ENCODE data around the gene SMPD4.
A peak's percentile ranks its signal among the peaks of the same experiment; 100 is the strongest.
"Not testable (repeated sequence)": the region's sequence is repeated elsewhere in the genome, so short reads cannot be mapped to it uniquely, and the experiment has no call there.

The SMPD4 gene

GRCh38 chr2:130129120-130129829, 52.1 kb downstream of the SMPD4 start, which contains the start of gene POTEF:
Gene POTEF (minus strand): TSS chr2:130129222. CDS start chr2:130120515, 8,707 bp downstream.
- not testable (repeated sequence) for H2BK12ac ChIP-seq (ENCODE audit: low read length); H2AFZ ChIP-seq (ENCODE audit: insufficient read depth, low read length, poor library complexity); H3K36me3 ChIP-seq (ENCODE audit: control insufficient read depth in 1 of 2, insufficient read depth in 2 of 2, low read length in 2 of 2); H3K4me2 ChIP-seq (ENCODE audit: low read length); H3K9me3 ChIP-seq (ENCODE audit: insufficient read depth, low read depth, low read length); H3K4me3 ChIP-seq (ENCODE audit: low read depth, low read length); H3K14ac ChIP-seq (ENCODE audit: low read length); H4K91ac ChIP-seq (ENCODE audit: low read depth, low read length); H3K9ac ChIP-seq (ENCODE audit: low read length); H3K27ac ChIP-seq (ENCODE audit: low read depth, low read length); H3K79me2 ChIP-seq (ENCODE audit: control insufficient read depth, insufficient read depth, low read length, poor library complexity); H3K4me1 ChIP-seq (ENCODE audit: control insufficient read depth in 1 of 2, insufficient read depth in 2 of 2, low read length in 2 of 2); H3K79me1 ChIP-seq (ENCODE audit: low read length); H3K23ac ChIP-seq (ENCODE audit: low read length); H3K18ac ChIP-seq (ENCODE audit: low read length); H3K27me3 ChIP-seq (ENCODE audit: insufficient read depth, low read length); H3K4ac ChIP-seq (ENCODE audit: low read depth, low read length); H2BK5ac ChIP-seq (ENCODE audit: low read depth, low read length, poor library complexity); H2BK120ac ChIP-seq (ENCODE audit: insufficient read depth, low read length, poor library complexity); H4K8ac ChIP-seq (ENCODE audit: low read depth, low read length); H2AK5ac ChIP-seq (ENCODE audit: low read length); H4K12ac ChIP-seq (ENCODE audit: low read depth, low read length)
- WGBS (ENCODE audit: extremely low coverage, insufficient coverage, insufficient read length), result no CpG with 5 or more reads among the region's 29 CpGs
- DNase-seq, result peak; percentile 60 to 64

- WGBS (ENCODE audit: extremely low coverage, insufficient coverage, insufficient read length), result no CpG with 5 or more reads among the region's 14 CpGs
- H2BK120ac ChIP-seq (ENCODE audit: insufficient read depth, low read length, poor library complexity); H3K4me2 ChIP-seq (ENCODE audit: low read length); H3K79me1 ChIP-seq (ENCODE audit: low read length); H3K27me3 ChIP-seq (ENCODE audit: insufficient read depth, low read length); H3K9me3 ChIP-seq (ENCODE audit: insufficient read depth, low read depth, low read length); H3K79me2 ChIP-seq (ENCODE audit: control insufficient read depth, insufficient read depth, low read length, poor library complexity); H3K18ac ChIP-seq (ENCODE audit: low read length); H2BK12ac ChIP-seq (ENCODE audit: low read length); H3K27ac ChIP-seq (ENCODE audit: low read depth, low read length); H4K12ac ChIP-seq (ENCODE audit: low read depth, low read length); H4K8ac ChIP-seq (ENCODE audit: low read depth, low read length); H2AK5ac ChIP-seq (ENCODE audit: low read length); H2AFZ ChIP-seq (ENCODE audit: insufficient read depth, low read length, poor library complexity); H3K9ac ChIP-seq (ENCODE audit: low read length); DNase-seq; H3K14ac ChIP-seq (ENCODE audit: low read length); H3K4me1 ChIP-seq (ENCODE audit: control insufficient read depth in 1 of 2, insufficient read depth in 2 of 2, low read length in 2 of 2); H3K4me3 ChIP-seq (ENCODE audit: low read depth, low read length); H2BK5ac ChIP-seq (ENCODE audit: low read depth, low read length, poor library complexity); H3K36me3 ChIP-seq (ENCODE audit: control insufficient read depth in 1 of 2, insufficient read depth in 2 of 2, low read length in 2 of 2); H3K23ac ChIP-seq (ENCODE audit: low read length); H4K91ac ChIP-seq (ENCODE audit: low read depth, low read length); H3K4ac ChIP-seq (ENCODE audit: low read depth, low read length): not testable (repeated sequence)
Measured at GRCh38 chr2:130128464-130128863, 52.9 kb downstream of the SMPD4 start.

GRCh38 chr2:130127726-130128125, 53.7 kb downstream of the SMPD4 start:
- DNase-seq; H3K27me3 ChIP-seq (ENCODE audit: insufficient read depth, low read length); H4K8ac ChIP-seq (ENCODE audit: low read depth, low read length); H2AFZ ChIP-seq (ENCODE audit: insufficient read depth, low read length, poor library complexity); H3K18ac ChIP-seq (ENCODE audit: low read length); H3K4me1 ChIP-seq (ENCODE audit: control insufficient read depth in 1 of 2, insufficient read depth in 2 of 2, low read length in 2 of 2); H3K4me3 ChIP-seq (ENCODE audit: low read depth, low read length); H3K36me3 ChIP-seq (ENCODE audit: control insufficient read depth in 1 of 2, insufficient read depth in 2 of 2, low read length in 2 of 2); H2BK5ac ChIP-seq (ENCODE audit: low read depth, low read length, poor library complexity); H3K9ac ChIP-seq (ENCODE audit: low read length); H4K91ac ChIP-seq (ENCODE audit: low read depth, low read length); H3K4me2 ChIP-seq (ENCODE audit: low read length); H3K9me3 ChIP-seq (ENCODE audit: insufficient read depth, low read depth, low read length); H2BK12ac ChIP-seq (ENCODE audit: low read length); H4K12ac ChIP-seq (ENCODE audit: low read depth, low read length); H3K79me2 ChIP-seq (ENCODE audit: control insufficient read depth, insufficient read depth, low read length, poor library complexity); H3K27ac ChIP-seq (ENCODE audit: low read depth, low read length); H3K79me1 ChIP-seq (ENCODE audit: low read length); H3K4ac ChIP-seq (ENCODE audit: low read depth, low read length); H3K23ac ChIP-seq (ENCODE audit: low read length); H2BK120ac ChIP-seq (ENCODE audit: insufficient read depth, low read length, poor library complexity); H3K14ac ChIP-seq (ENCODE audit: low read length); H2AK5ac ChIP-seq (ENCODE audit: low read length): not testable (repeated sequence)
- WGBS (ENCODE audit: extremely low coverage, insufficient coverage, insufficient read length), result no CpG with 5 or more reads among the region's 9 CpGs

- not testable (repeated sequence) for H3K14ac ChIP-seq (ENCODE audit: low read length); H3K4me2 ChIP-seq (ENCODE audit: low read length); DNase-seq; H3K4me1 ChIP-seq (ENCODE audit: control insufficient read depth in 1 of 2, insufficient read depth in 2 of 2, low read length in 2 of 2); H2BK12ac ChIP-seq (ENCODE audit: low read length); H2BK120ac ChIP-seq (ENCODE audit: insufficient read depth, low read length, poor library complexity); H3K9ac ChIP-seq (ENCODE audit: low read length); H3K79me2 ChIP-seq (ENCODE audit: control insufficient read depth, insufficient read depth, low read length, poor library complexity); H4K12ac ChIP-seq (ENCODE audit: low read depth, low read length); H3K4me3 ChIP-seq (ENCODE audit: low read depth, low read length); H3K18ac ChIP-seq (ENCODE audit: low read length); H3K4ac ChIP-seq (ENCODE audit: low read depth, low read length); H2AFZ ChIP-seq (ENCODE audit: insufficient read depth, low read length, poor library complexity); H3K27ac ChIP-seq (ENCODE audit: low read depth, low read length); H3K79me1 ChIP-seq (ENCODE audit: low read length); H3K23ac ChIP-seq (ENCODE audit: low read length); H3K36me3 ChIP-seq (ENCODE audit: control insufficient read depth in 1 of 2, insufficient read depth in 2 of 2, low read length in 2 of 2); H2BK5ac ChIP-seq (ENCODE audit: low read depth, low read length, poor library complexity); H4K91ac ChIP-seq (ENCODE audit: low read depth, low read length); H2AK5ac ChIP-seq (ENCODE audit: low read length); H3K9me3 ChIP-seq (ENCODE audit: insufficient read depth, low read depth, low read length); H3K27me3 ChIP-seq (ENCODE audit: insufficient read depth, low read length); H4K8ac ChIP-seq (ENCODE audit: low read depth, low read length)
- no CpG with 5 or more reads among the region's 45 CpGs for WGBS (ENCODE audit: extremely low coverage, insufficient coverage, insufficient read length)
Measured at GRCh38 chr2:130120924-130121323, 60.5 kb downstream of the SMPD4 start.

Measured in trophoblast cell (in vitro differentiated cells and primary cell).